Measurements from ENCODE around the gene PTGES2. TPM values are rescaled to one million over a fixed set of nuclear protein-coding genes. Genes with fewer than 3 reads are reported as not detected.
A peak's percentile ranks its signal among the peaks of the same experiment; 100 is the strongest.

PTGES2 gene
- total RNA-seq (2021; ENCODE audit: unreplicated experiment) (76.8 TPM), Bru-seq, nascent RNA (percentile 67 among the genes with signal in this experiment), BruChase-seq, experiment 1, labeled RNA remaining after a 2-hour chase (percentile 76 among the genes with signal in this experiment), BruChase-seq, experiment 2, labeled RNA remaining after a 6-hour chase (percentile 82 among the genes with signal in this experiment)
- polyA plus RNA-seq (2012; ENCODE audit: insufficient read length), result 151 TPM
- long read RNA-seq, transcript PTGES2-202 (7 exons, 2,331 nt), result major isoform, 167 of 222 reads
- long read RNA-seq, partial matches to known transcripts, result 21 of 222 reads
- long read RNA-seq, other reads (novel, unspliced or antisense), result 32 of 222 reads

GRCh38 chr9:128127568-128127989 is at the start of gene PTGES2:
PTGES2 (minus strand) TSS chr9:128127729; CDS start chr9:128127717, 12 bp downstream.
- no peak for DNase-seq (ENCODE audit: low read depth, low spot score)
- CTCF ChIA-PET, result no interaction called here
- H3K9me3 ChIP-seq (ENCODE audit: control insufficient read depth, insufficient read depth, low read depth, low read length), result no peaks in the 10 kb centered on the region
- TF ChIP-seq TCF7L2 (IDR thresholded peaks at IDR 0.05; ENCODE audit: low read depth, low read length) (no peak), POLR2AphosphoS5 (IDR thresholded peaks at IDR 0.05; ENCODE audit: low read depth, low read length) (no peak), SIN3A (IDR thresholded peaks at IDR 0.05; ENCODE audit: borderline replicate concordance, insufficient read depth, low read depth, low read length) (no peak)
- TF ChIP-seq, protein P1, sequence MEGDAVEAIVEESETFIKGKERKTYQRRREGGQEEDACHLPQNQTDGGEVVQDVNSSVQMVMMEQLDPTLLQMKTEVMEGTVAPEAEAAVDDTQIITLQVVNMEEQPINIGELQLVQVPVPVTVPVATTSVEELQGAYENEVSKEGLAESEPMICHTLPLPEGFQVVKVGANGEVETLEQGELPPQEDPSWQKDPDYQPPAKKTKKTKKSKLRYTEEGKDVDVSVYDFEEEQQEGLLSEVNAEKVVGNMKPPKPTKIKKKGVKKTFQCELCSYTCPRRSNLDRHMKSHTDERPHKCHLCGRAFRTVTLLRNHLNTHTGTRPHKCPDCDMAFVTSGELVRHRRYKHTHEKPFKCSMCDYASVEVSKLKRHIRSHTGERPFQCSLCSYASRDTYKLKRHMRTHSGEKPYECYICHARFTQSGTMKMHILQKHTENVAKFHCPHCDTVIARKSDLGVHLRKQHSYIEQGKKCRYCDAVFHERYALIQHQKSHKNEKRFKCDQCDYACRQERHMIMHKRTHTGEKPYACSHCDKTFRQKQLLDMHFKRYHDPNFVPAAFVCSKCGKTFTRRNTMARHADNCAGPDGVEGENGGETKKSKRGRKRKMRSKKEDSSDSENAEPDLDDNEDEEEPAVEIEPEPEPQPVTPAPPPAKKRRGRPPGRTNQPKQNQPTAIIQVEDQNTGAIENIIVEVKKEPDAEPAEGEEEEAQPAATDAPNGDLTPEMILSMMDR (IDR thresholded peaks at IDR 0.05), result no peak
- TF ChIP-seq, protein P2, sequence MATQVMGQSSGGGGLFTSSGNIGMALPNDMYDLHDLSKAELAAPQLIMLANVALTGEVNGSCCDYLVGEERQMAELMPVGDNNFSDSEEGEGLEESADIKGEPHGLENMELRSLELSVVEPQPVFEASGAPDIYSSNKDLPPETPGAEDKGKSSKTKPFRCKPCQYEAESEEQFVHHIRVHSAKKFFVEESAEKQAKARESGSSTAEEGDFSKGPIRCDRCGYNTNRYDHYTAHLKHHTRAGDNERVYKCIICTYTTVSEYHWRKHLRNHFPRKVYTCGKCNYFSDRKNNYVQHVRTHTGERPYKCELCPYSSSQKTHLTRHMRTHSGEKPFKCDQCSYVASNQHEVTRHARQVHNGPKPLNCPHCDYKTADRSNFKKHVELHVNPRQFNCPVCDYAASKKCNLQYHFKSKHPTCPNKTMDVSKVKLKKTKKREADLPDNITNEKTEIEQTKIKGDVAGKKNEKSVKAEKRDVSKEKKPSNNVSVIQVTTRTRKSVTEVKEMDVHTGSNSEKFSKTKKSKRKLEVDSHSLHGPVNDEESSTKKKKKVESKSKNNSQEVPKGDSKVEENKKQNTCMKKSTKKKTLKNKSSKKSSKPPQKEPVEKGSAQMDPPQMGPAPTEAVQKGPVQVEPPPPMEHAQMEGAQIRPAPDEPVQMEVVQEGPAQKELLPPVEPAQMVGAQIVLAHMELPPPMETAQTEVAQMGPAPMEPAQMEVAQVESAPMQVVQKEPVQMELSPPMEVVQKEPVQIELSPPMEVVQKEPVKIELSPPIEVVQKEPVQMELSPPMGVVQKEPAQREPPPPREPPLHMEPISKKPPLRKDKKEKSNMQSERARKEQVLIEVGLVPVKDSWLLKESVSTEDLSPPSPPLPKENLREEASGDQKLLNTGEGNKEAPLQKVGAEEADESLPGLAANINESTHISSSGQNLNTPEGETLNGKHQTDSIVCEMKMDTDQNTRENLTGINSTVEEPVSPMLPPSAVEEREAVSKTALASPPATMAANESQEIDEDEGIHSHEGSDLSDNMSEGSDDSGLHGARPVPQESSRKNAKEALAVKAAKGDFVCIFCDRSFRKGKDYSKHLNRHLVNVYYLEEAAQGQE (IDR thresholded peaks at IDR 0.05; ENCODE audit: insufficient read depth in 1 of 2, low read depth in 2 of 2, low read length in 1 of 2), result no peak
- H3K36me3 ChIP-seq (ENCODE audit: control insufficient read depth, insufficient read depth, low read length), result peaks cover 2% of the 10 kb centered on the region; the same call in 1 of the 2 replicates
- peak within 1 kb of the TSS; percentile 85 for H3K27ac ChIP-seq (ENCODE audit: low read length)
- H3K4me1 ChIP-seq (ENCODE audit: control insufficient read depth, insufficient read depth, low read length), result 0 out of 2 replicates have a peak, but pooled peaks cover 3% of the 10 kb centered on the region
- peak within 1 kb of the TSS; percentile 80 to 83 for H3K4me3 ChIP-seq (ENCODE audit: low read depth in 2 of 2, low read length in 2 of 2)
- H3K27me3 ChIP-seq (ENCODE audit: control insufficient read depth, insufficient read depth, low read length), result no peaks in the 10 kb centered on the region
- POLR2A ChIA-PET, result no interaction called here
- intact Hi-C loops (cut with micrococcal nuclease; ENCODE audit: unreplicated experiment) (no loop called here), in situ Hi-C loops (cut with HindIII; ENCODE audit: low pct_unique_long_range_greater_than_20kb, low sequenced_read_pairs) (no loop called here)
- BruUV-seq (replicated peaks), result no TSS peak
- peak; percentile 81 for ATAC-seq

DNA sequence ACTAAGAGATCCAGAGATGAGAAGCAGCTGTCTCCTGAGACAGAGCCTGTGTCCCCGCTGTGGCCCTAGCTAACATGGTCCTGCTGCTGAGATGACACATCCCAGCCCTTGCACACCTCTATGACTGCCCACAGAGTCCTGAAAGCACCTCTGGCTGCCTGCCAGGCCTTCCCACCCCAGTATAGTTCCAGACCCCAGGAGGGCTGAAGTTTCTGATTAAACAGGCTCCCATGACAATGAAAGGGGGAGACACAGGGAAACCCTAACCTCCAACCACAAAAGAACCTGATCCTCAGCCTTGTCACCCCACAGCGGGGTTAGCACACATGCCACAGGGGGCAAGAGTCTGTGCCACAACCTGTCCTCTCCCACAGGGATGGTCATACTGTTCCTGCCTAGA is 48.2 kb upstream of the PTGES2 start:
- ChIA-PET CTCF (no interaction called here), POLR2A (no interaction called here)

More for the DNA sequence above, 48.2 kb upstream of the PTGES2 start:
- in situ Hi-C loops (cut with HindIII; ENCODE audit: low pct_unique_long_range_greater_than_20kb, low sequenced_read_pairs) (no loop called here), intact Hi-C loops (cut with micrococcal nuclease; ENCODE audit: unreplicated experiment) (no loop called here)
- no peak for ATAC-seq
- Histone ChIP-seq H3K4me1 (ENCODE audit: control insufficient read depth, insufficient read depth, low read length) (no peaks in the 10 kb centered on the region), H3K36me3 (ENCODE audit: control insufficient read depth, insufficient read depth, low read length) (peaks cover 2% of the 10 kb centered on the region; the same call in 1 of the 2 replicates), H3K27me3 (ENCODE audit: control insufficient read depth, insufficient read depth, low read length) (no peaks in the 10 kb centered on the region), H3K27ac (ENCODE audit: low read length) (no peak overlapping the region), H3K4me3 (ENCODE audit: low read depth in 2 of 2, low read length in 2 of 2) (no peak overlapping the region), H3K9me3 (ENCODE audit: control insufficient read depth, insufficient read depth, low read depth, low read length) (no peaks in the 10 kb centered on the region)
- no peak for DNase-seq (ENCODE audit: low read depth, low spot score)
- no TSS peak for BruUV-seq (replicated peaks)
- TF ChIP-seq SIN3A (IDR thresholded peaks at IDR 0.05; ENCODE audit: borderline replicate concordance, insufficient read depth, low read depth, low read length) (no peak), TCF7L2 (IDR thresholded peaks at IDR 0.05; ENCODE audit: low read depth, low read length) (no peak), POLR2AphosphoS5 (IDR thresholded peaks at IDR 0.05; ENCODE audit: low read depth, low read length) (no peak)
- TF ChIP-seq, protein P1 (IDR thresholded peaks at IDR 0.05), result no peak
- TF ChIP-seq, protein P2 (IDR thresholded peaks at IDR 0.05; ENCODE audit: insufficient read depth in 1 of 2, low read depth in 2 of 2, low read length in 1 of 2), result no peak
